Keratinocyte (primary cell): ENCODE measurements around the gene PTPRD. TPM values are rescaled to one million over a fixed set of nuclear protein-coding genes. Genes with fewer than 3 reads are reported as not detected.

Source experiments
- DNase-seq: peaks from one replicate; pipeline ENCODE4 v3.0.0-alpha.2; 2011; ENCODE audit warnings: low read depth, missing footprints, low spot score
- FAIRE-seq: peaks from 2 replicates; lab custom pipeline; 2011; peaks lifted over from hg19 to GRCh38; lab: Jason Lieb, UNC
- H2AFZ ChIP-seq: 2 replicates; pipeline ENCODE4 v1.6.0; 2012; ENCODE audit warnings: low read length, control low read depth, inconsistent platforms; ENCODE audit not compliant: control insufficient read depth
- H3K27ac ChIP-seq: 2 replicates; pipeline ENCODE4 v1.5.1; 2011; ENCODE audit warnings: low read length; ENCODE audit not compliant: control insufficient read depth, insufficient read depth
- H3K27me3 ChIP-seq: 3 replicates; pipeline ENCODE4 v1.6.0; 2011; ENCODE audit warnings: low read length; ENCODE audit not compliant: control insufficient read depth, insufficient read depth; ENCODE audit errors: extremely low read depth
- H3K36me3 ChIP-seq, 2 experiments: 2 replicates in 1 of 2; 3 replicates in 1 of 2; pipeline ENCODE4 v1.5.1; 2011; ENCODE audit warnings: low read length in 2 of 2, mild to moderate bottlenecking in 1 of 2; ENCODE audit not compliant: control insufficient read depth in 2 of 2, insufficient read depth in 2 of 2; ENCODE audit errors: extremely low read depth in 1 of 2
- H3K4me1 ChIP-seq: 3 replicates; pipeline ENCODE4 v1.5.1; 2011; ENCODE audit warnings: low read length; ENCODE audit not compliant: control insufficient read depth, insufficient read depth; ENCODE audit errors: extremely low read depth
- H3K4me2 ChIP-seq: 3 replicates; pipeline ENCODE4 v1.6.0; 2011; ENCODE audit warnings: low read depth, low read length; ENCODE audit not compliant: control insufficient read depth, insufficient read depth; ENCODE audit errors: extremely low read depth
- H3K4me3 ChIP-seq, 3 experiments: fragments of 200-600 bp in 1 of 3; sonication (generic) in 1 of 3; 2 replicates in 2 of 3; 3 replicates in 1 of 3; pipeline ENCODE4 v1.5.1; 2011 to 2016; ENCODE audit warnings: low read length in 3 of 3, mild to moderate bottlenecking in 3 of 3, control low read depth in 2 of 3, inconsistent platforms in 1 of 3, low read depth in 1 of 3, mixed read lengths in 1 of 3, mixed run types in 1 of 3, moderate library complexity in 1 of 3; ENCODE audit not compliant: control insufficient read depth in 2 of 3, insufficient read depth in 2 of 3; ENCODE audit errors: extremely low read depth in 1 of 3
- H3K79me2 ChIP-seq: 2 replicates; pipeline ENCODE4 v1.6.0; 2012; ENCODE audit warnings: low read length; ENCODE audit not compliant: control insufficient read depth, insufficient read depth
- H3K9ac ChIP-seq: 3 replicates; pipeline ENCODE4 v1.6.0; 2011; ENCODE audit warnings: low read length; ENCODE audit not compliant: control insufficient read depth, insufficient read depth; ENCODE audit errors: extremely low read depth
- H3K9me1 ChIP-seq: 3 replicates; pipeline ENCODE4 v1.6.0; 2011; ENCODE audit warnings: low read length; ENCODE audit not compliant: control insufficient read depth, insufficient read depth; ENCODE audit errors: extremely low read depth
- H3K9me3 ChIP-seq: 2 replicates; pipeline ENCODE4 v1.5.1; 2012; ENCODE audit warnings: low read depth, low read length; ENCODE audit not compliant: control insufficient read depth
- H4K20me1 ChIP-seq: 3 replicates; pipeline ENCODE4 v1.6.0; 2011; ENCODE audit warnings: low read length; ENCODE audit not compliant: control insufficient read depth, insufficient read depth; ENCODE audit errors: extremely low read depth
- EZH2 ChIP-seq: IDR thresholded peaks from one replicate; pipeline ENCODE4 v1.6.1; 2012; ENCODE audit warnings: inconsistent platforms, mild to moderate bottlenecking, low read length, moderate library complexity
- dilution Hi-C: fragments of 300-500 bp; cut with MboI; formaldehyde crosslinking; loops from one replicate; pipeline ENCODE4 v1.7.0; 2020; ENCODE audit warnings: low sequenced_read_pairs; ENCODE audit not compliant: extremely low pct_ligation_motif_present
- polyA plus RNA-seq, 5 experiments: library from polyadenylated mRNA; depleted of rRNA in 3 of 5; stranded (reverse) in 3 of 5; stranded (forward) in 1 of 5; unstranded in 1 of 5; fragments of >200 nt; gene quantifications; 1 replicate in 1 of 5; 2 replicates in 3 of 5; 3 replicates in 1 of 5; pipeline versions ENCODE4 v1.2.1 to v1.2.3, GENCODE V29; 2011 to 2012; ENCODE audit warnings: missing spikeins in 2 of 5, low read depth in 1 of 5, low replicate concordance in 1 of 5
- TF ChIP-seq, protein P1 (sequence below), 3 experiments: IDR thresholded peaks in 1 of 3; conservative IDR thresholded peaks in 1 of 3; optimal IDR thresholded peaks in 1 of 3; 2 replicates in 2 of 3; 3 replicates in 1 of 3; pipeline versions ENCODE3 to v1.5.1; 2011; ENCODE audit warnings: low read length in 3 of 3, mild to moderate bottlenecking in 3 of 3, moderate library complexity in 2 of 3, control low read depth in 1 of 3, inconsistent platforms in 1 of 3; ENCODE audit not compliant: insufficient read depth in 2 of 3; ENCODE audit errors: extremely low read depth in 1 of 3

PTPRD gene
- polyA plus RNA-seq, 1 donor (not counting 4 experiments of a cell fraction or from before 2014, with no cell fraction given), result 0.10 TPM

DNA sequence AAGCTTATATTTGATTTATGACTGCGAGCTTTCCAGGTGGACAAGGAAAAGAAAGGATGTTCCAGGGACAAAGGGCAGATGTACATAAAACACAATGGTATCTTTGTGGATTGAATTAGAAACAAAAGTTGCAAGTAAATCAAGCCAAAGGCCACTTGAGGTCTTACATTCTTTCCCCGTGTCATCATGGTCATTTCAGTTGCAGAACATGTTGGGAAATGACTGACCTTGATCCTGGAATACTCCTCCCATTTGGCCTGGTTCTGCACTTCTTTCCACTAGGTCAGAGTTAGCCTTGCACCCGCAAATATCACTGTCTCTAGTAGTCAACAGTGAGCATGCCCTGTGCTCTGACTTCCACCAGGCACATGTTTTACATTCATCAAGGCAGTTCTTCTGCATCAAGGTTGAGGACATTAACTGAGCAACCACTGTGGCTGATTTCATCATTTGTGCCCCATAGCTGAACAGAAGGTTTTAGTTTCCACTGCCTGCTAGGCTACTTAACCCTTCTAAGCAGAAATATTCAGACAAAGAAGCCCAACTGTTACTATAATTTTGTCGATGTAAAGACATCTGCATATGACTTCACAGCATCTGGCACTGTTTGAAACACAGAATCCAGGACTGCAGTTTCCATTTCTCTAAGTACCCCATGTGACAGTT, 1651.5 kb downstream of the PTPRD start:
- Histone ChIP-seq H3K79me2 (no peaks in the 10 kb centered on the region), H3K9me1 (no peaks in the 10 kb centered on the region), H3K27me3 (no peaks in the 10 kb centered on the region), H3K4me1 (no peaks in the 10 kb centered on the region), H2AFZ (no peak overlapping the region), H3K4me2 (no peak overlapping the region), H3K36me3 (no peaks in the 10 kb centered on the region), H3K27ac (no peak overlapping the region), H3K9me3 (no peaks in the 10 kb centered on the region), H4K20me1 (no peaks in the 10 kb centered on the region), H3K9ac (no peak overlapping the region), H3K4me3 (no peak overlapping the region)
- FAIRE-seq (no peak), DNase-seq (no peak)
- no peak for TF ChIP-seq EZH2
- TF ChIP-seq, protein P1, sequence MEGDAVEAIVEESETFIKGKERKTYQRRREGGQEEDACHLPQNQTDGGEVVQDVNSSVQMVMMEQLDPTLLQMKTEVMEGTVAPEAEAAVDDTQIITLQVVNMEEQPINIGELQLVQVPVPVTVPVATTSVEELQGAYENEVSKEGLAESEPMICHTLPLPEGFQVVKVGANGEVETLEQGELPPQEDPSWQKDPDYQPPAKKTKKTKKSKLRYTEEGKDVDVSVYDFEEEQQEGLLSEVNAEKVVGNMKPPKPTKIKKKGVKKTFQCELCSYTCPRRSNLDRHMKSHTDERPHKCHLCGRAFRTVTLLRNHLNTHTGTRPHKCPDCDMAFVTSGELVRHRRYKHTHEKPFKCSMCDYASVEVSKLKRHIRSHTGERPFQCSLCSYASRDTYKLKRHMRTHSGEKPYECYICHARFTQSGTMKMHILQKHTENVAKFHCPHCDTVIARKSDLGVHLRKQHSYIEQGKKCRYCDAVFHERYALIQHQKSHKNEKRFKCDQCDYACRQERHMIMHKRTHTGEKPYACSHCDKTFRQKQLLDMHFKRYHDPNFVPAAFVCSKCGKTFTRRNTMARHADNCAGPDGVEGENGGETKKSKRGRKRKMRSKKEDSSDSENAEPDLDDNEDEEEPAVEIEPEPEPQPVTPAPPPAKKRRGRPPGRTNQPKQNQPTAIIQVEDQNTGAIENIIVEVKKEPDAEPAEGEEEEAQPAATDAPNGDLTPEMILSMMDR (optimal IDR thresholded peaks at IDR 0.05 in 1 of 3, IDR thresholded peaks at IDR 0.05 in 1 of 3, conservative IDR thresholded peaks at IDR 0.05 in 1 of 3; ENCODE audit: extremely low read depth in 1 of 3, insufficient read depth in 2 of 3, low read length in 3 of 3), result no peak
- dilution Hi-C loops, result no loop called here

DNA sequence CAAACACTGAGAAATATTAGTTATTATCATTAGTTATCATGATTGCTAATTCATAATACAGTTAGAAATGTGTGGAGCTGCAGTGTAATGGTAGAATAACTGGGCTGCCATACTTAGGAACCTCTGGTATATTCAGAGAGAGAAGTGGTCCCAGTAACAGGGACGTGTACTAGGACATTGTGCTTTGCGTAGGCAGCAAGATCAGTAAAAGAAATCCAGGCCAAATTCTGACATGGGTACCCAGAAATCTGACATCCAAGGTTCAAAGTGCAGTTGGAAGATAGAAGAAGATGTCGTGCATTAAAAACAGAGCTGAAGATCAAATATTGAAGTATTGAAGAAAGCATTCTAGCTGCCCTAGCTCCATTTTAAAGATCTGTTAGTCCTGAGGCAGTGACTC, 1652.5 kb downstream of the PTPRD start:
- DNase-seq, result no peak
- TF ChIP-seq, protein P1 (optimal IDR thresholded peaks at IDR 0.05 in 1 of 3, IDR thresholded peaks at IDR 0.05 in 1 of 3, conservative IDR thresholded peaks at IDR 0.05 in 1 of 3; ENCODE audit: extremely low read depth in 1 of 3, insufficient read depth in 2 of 3, low read length in 3 of 3), result no peak
- no peak for TF ChIP-seq EZH2

More for the DNA sequence above, 1652.5 kb downstream of the PTPRD start:
- no peaks in the 10 kb centered on the region for H3K9me1 ChIP-seq
- no peak overlapping the region for H3K4me2 ChIP-seq
- FAIRE-seq, result no peak
- H3K9me3 ChIP-seq, result no peaks in the 10 kb centered on the region
- no peaks in the 10 kb centered on the region for H3K4me1 ChIP-seq
- dilution Hi-C loops, result no loop called here
- no peak overlapping the region for H3K9ac ChIP-seq
- no peak overlapping the region for H3K4me3 ChIP-seq
- H3K27ac ChIP-seq, result no peak overlapping the region
- no peaks in the 10 kb centered on the region for H3K27me3 ChIP-seq
- no peaks in the 10 kb centered on the region for H4K20me1 ChIP-seq
- no peaks in the 10 kb centered on the region for H3K79me2 ChIP-seq
- no peaks in the 10 kb centered on the region for H3K36me3 ChIP-seq
- H2AFZ ChIP-seq, result no peak overlapping the region
